HG02571 (cell line): Measurements from ENCODE around the gene ANKRD55.
"Not testable (repeated sequence)": the region's sequence is repeated elsewhere in the genome, so short reads cannot be mapped to it uniquely, and the experiment has no call there.

ENCODE experiments used
- ATAC-seq: cut with Tn5 transposase; IDR thresholded peaks from one replicate; pipeline ENCODE4 v1.9.1; 2021; ENCODE audit warnings: mild to moderate bottlenecking, moderate library complexity; ENCODE audit not compliant: unreplicated experiment

ANKRD55 gene

DNA sequence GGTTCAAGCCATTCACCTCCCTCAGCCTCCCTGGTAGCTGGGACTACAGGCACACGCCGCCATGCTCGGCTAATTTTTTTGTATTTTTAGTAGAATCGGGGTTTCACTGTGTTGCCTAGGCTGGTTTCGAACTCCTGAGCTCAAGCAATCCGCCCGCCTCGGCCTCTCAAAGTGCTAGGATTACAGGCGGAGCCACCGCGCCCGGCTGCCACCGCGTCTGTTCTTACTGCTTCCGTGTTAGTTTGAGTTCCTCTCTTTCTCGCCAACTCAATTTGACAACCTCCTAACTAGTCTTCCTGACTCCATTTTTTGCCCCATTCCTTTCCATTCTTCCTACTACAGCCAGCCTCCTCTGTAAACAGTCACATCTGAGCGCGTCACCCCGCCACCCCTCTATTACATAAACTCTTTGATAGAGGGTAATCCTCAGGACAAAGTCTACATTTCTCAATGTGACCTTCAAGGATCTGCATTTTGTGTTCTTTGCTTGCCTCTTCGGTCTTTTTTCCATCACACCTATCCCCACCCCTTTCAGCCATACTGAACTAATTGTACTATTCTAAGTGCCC lies 149.8 kb downstream of the ANKRD55 start:
- no peak for ATAC-seq

DNA sequence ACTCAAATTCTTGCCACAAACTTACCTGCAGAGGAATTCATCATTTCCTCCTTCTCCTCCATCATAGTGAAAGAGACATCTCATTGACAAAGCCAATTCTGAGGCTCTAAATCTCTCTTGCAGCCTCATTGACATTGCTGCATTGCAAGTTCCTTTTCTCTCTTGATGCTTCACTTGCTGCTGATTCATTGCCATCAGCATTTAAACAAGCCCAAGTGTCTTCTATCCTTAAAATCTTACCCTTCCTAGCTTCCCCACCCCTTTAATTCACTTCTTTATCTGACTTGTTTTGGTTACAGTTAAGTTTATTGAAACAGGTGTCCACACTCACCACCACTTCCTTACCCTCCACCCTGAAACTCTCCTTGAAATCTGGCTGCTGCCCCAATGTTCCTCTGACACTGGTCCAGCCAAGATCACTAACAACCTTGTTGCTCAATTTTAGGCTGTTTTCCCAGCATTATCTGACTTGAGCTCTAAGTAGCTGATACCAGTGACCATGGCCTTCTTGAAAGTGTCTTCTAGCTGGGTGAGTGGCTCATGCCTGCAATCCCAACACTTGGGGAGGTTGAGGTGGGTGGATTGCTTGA lies 152.0 kb downstream of the ANKRD55 start:
- ATAC-seq, result peak; percentile 26

DNA sequence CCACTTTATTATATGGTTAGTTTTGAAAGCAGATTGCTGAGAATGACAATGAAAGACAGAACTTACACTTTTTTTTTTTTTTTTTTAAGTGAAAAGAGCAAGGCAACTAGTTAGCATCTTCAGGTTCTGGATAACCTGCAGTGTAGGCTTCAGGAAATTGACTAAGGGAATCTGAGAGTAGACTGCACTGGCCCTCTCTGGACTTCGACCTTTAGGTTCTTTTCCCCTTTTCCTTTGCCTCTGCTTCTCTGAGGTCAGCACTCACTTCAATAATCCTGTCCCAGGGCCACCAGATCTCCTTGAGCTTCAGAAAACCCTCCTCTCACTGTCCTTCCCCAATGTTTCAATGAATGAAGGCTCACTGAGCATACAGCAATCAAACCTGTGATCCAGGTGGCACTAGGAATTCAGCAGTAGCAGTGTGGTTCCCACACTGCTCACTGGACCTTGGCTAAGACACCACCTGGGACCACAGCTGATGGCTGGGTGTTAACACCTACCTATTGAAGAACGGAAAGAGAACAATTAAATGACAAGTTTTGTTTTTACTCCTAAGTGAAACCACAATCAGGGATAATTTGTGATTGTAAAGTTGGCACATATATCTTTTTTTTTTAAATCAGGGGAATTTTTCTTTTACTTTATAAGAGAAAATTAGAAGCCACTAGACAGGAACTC lies 152.6 kb downstream of the ANKRD55 start:
- peak; percentile 50 for ATAC-seq

DNA sequence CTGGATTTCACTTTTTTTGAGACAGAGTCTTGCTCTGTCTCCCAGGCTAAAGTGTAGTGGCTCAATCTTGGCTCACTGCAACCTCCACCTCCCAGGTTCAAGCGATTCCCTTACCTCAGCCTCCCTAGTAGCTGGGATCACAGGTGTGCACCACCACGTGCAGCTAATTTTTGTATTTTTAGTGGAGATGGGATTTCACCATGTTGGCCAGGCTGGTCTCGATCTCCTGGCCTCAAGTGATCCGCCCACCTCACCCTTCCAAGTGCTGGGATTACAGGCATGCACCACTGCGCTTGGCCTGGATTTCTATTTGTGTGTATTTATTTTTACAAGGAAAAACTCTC lies 154.0 kb downstream of the ANKRD55 start:
- ATAC-seq, result not testable (repeated sequence)

DNA sequence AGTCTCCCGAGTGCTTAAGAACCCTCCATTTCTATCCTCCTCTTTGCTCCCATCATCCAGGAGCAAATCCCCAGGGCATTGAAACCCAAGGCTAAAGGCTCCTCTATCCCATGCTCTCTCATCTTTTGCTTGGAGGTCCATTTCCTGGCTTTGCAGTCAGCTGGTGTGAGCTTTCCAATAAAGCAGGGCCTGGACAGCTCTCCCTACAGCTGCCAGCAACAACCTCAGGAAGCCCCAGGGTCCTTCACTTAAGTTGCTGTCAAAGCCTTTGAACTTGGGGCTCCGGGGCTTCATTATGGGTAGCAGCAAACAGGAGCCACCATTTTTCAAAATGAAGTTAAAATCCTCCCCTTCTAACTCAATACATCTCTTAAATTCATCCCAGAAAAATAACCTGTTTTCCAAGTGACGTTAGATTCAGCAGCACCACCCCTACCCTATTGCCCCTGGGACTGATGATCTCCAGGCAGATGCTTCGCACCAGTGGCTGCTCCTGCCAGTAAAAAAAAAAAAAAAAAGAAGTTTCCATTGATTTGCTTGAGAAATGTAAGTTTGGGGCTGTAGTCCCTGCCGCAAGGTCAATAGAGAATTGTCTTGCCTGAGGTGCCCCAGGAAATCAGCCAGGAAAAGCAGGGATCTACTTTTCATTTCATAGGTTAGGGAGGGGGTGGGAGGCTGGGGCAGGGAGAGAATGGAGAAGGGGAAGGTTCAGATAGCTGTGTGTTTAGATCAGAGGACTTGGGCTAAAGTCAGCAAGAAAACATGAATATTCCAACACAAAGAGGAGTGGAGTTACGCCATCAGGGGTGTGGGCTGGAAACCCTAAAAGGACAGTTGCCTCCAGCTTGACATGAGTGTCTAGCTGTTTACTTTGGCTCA lies 154.6 kb downstream of the ANKRD55 start:
- no peak for ATAC-seq

DNA sequence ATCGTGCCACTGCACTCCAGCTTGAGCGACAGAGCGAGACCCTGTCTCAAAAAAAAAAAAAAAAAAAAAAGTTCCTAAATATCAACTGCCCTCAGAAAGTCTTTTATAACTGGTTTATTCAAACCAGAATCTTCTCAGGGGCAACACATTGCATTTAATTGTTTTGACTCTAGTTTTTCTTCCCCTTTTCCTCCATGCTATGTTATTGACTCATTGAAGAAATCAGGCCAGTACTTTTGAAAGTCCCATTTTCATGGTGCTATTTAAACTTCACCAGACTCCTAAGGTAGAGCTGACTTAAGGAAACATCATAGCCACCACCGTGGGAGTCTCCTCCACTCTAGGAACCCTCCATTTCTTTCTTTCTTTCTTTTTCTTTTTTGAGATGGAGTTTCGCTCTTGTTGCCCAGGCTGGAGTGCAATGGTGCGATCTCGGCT lies 155.3 kb downstream of the ANKRD55 start:
- no peak for ATAC-seq

DNA sequence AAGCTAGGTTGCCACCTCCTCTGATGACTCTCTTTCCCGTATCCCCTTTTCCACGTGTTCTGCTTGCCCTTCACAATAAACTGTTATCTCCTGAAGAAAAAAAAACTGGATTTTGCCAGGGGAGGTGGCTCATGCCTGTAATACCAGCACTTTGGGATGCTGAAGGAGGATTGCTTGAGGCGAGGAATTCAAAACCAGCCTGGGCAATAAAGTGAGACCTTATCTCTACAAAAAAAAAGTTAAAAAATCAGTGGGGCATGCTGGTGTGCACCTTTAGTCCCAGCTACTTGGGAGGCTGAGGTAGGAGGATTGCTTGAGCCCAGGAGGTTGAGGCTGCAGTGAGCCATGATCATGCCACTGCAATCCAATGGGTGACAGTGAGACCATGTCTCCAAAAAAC lies 156.6 kb downstream of the ANKRD55 start:
- no peak for ATAC-seq

DNA sequence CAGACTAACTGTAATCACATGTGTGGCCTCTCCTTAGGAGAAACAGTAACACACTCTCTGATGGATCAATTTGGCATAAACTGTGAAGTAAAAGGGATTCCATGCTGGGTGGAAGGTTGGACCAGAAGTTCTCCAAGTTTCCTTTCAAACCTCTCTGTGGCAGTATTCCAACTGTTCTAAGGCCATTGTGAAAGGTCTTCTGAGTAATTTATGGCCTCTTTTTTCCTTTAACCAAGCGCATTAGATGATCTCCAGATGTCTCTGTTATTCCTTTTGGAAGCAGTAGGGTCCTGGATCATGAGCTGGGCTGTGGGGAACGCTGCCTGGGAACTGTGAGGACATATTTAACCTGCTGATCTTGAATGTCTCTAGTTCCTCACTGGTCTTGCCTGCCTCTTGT lies 157.8 kb downstream of the ANKRD55 start:
- no peak for ATAC-seq

DNA sequence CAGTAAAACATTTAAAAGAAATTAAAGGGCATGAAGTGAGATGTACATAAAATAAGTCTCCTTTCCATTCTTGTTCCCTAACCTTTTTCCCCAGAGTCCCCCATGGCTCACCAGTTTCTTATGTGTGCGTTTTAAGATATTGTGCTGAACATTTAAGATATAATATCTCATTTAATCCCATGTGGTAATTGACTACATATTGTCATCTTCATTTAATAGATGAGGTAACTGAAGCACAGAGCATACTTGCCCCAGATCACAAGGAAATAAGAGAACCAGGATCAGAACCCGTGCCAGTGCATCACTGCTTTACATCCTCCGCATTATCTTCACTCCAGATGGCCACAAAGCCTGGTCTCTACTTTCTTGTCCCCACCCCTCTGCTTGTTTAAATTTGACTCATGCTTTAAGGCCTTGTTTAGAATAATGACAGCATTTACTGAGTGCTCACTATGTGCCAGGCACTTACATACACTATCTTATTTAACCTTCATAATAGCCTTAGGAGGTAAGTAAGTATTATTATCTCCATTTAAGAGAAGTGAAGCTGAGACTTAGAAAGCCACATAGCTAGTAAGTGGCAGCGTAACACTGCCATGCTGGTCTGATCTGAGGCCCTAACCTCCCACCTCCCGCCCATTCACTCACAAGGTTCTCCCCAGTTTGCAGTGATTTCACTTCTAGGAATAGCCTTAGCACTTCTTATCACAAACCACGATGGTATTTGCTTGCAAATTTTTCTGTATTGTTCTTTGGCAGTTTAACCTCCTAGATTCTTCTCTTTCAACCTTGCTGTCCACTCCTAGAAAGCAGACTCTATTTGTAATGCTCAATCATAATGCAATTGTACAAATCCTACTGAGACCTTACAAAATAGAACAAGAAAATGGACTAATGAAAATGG lies 160.0 kb downstream of the ANKRD55 start:
- ATAC-seq, result no peak

DNA sequence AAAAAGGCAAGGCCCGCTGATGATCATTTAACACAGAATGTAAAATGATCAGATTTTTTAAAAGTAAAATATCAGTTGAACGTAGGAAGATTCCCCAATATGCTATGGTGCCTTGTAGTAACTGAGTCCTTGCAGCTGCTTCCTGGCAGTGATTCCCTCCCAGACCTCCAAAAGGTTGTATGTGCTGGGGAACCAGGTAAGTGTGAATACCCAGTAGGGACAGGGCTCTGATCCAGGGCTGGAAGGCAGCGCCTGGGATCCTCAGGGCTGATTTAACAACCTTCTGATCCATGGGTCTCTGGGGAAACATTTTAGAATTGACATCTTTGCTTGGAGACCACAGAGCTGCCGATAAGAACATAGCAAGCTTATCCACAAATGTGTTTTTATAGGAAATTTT lies 161.7 kb downstream of the ANKRD55 start:
- no peak for ATAC-seq

DNA sequence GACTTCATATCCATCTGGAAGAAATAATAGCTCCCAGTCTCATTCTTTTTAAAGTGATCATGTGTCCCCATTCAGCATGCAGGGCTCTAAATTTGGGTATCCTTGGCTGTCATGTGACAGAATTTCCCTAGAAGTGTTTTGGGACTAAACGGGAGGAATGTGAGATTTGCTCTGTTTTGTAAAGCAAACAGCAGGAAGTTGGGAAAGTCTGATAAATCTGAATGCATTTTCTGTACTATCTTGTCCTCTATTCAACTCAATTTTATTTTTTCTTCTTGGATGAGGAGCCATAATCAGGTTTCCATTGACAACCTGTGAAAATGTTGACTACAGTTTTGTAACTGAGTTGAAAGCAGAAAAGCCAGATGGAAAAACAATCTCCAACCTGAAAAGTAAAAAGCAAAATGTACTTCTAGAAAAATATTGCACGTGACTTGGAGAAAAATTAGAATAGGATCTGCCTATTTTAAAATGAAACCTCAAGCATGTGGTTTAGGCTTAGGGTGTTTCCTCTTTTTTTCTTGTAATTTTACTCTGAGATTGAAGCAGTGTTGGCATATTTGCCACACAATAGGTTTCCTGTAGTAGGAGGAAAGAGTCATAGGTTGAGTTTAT lies 162.2 kb downstream of the ANKRD55 start:
- ATAC-seq, result no peak

DNA sequence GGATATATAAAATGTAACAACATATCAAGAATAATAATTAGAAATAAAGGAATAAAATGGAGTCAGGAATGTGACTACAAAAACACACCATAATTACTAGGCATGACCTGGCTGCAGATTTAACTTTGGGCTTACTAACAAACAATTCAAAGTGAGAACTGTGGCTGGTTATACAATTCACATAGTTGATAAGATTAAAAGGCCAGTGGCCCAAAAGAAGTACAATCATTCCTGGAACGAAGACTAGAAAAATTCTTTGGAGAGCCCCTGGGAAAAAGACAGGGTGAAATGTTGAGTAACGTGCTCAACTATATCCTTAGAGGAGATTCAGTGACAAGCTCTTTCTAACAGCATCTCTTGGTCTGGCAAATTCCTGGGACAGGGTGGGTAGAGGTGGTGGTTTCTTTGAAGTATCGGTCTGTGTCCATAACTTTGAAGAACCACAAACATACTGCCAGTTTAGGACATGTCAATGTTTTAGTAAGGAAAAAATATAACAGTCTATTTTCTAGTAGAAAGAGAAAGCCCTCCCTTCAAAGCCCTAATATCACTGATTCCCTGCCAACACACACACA lies 163.4 kb downstream of the ANKRD55 start:
- ATAC-seq, result no peak

DNA sequence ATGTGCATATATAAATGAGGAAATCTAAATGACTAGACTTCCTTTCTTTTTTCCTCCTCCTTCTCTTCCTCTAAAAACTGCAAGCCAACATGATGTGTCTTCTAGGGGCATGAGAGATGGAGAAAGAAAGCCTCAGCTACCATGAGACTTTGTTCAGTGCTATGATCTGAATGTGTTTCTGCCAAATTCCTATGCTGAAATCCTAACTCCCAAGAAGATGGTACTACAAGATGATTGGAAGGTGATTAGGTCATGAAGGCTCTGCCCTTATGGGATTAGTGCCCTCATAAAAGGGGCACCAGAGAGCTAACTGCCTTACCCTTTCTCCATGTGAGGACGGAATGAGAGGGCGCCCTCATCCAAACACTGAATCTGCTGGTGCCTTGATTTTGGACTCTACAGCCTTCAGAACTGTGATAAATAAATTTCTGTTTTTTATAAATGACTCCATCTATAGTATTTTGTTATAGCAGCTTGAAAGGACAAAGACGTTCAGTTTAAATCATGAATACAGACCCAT lies 166.1 kb downstream of the ANKRD55 start:
- ATAC-seq, result no peak

DNA sequence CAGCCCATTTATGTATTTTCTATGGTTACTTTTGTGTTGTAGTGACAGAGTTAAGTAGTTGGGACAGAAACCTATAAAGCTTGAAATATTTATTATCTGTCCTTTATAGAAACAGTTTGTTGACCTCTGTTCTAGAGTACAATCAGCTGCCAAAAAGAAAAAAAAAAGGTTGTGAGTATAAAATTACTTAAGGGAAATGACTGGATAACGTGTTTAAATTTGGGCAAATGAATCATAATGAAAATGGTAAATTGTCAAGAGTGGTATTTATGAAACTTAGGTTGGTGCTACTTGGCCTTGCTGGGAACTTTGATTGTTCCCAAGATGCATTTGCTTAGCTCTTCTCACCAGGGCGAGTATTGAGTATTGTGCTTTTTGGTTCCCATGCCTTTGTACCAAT lies 168.1 kb downstream of the ANKRD55 start:
- ATAC-seq, result no peak

DNA sequence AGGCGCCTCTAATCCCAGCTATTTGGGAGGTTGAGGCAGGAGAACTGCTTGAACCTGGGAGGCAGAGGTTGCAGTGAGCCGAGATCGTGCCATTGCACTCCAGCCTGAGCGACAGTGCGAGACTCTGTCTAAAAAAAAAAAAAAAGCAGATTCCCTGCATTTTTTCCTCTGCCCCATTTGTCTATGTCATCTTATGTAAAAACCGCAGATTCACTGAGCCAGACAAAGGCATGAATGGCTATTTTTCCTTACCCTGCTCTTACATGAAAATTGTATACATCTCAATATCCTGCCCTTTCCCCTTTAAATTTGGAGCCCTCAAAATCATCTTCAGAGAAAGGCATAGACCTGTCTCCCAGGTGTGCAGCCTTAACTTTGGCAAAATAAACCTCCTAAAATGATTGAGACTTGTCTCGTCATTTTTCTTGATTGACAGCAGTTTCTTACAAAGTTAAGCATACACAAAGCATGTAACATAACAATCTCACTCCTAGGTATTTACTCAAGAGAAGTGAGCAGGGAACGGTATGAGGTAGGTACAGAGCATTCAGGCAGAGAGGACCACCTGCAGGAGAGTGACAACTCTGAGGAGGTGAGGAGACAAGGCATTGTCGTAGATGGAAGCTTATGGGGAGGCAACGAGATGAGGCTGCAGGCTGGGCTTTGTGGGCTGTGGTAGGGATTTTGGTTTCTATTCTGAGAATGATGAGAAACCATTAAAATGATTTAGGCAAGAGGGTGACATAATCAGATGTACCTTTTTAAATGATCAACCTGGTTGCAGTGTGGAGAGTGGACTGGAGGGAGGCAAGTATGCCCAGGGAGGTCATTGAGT lies 172.6 kb downstream of the ANKRD55 start:
- ATAC-seq, result no peak

DNA sequence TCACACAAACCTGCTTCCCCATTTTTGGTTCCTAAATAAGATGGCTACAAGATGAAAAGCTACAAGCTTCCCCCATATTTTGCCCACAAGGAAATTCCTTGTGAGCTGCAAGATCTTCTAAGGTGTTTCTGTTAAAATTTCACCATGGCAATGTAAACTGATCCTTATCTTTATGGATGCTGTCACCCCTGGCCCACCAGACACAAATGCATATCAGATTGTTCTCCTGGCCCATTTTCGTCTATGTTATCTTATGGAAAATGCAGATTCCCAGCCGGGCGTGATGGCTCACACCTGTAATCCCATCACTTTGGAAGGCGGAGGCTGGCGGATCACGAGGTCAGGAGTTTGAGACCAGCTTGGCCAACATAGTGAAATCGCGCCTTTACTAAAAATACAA lies 173.3 kb downstream of the ANKRD55 start:
- no peak for ATAC-seq

DNA sequence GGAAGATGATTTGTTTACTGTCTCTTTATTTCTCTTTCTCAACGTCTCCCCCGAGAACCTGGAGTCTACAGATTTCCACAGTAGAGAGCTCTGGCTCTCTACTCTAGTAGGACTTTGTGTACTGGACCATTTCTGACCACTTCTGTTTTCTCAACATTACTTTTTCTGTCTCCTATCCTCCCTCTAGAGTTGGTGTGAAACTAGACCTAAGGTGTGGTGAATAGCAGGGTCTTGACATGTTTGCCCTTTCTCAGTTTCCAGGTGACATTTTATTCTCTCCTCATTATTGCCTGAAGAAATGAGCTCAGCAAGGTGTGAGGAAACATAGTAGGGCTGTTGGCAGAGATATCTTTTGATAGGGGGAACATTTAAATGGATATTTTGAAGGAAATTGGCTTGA lies 176.3 kb downstream of the ANKRD55 start:
- ATAC-seq, result peak; percentile 64

DNA sequence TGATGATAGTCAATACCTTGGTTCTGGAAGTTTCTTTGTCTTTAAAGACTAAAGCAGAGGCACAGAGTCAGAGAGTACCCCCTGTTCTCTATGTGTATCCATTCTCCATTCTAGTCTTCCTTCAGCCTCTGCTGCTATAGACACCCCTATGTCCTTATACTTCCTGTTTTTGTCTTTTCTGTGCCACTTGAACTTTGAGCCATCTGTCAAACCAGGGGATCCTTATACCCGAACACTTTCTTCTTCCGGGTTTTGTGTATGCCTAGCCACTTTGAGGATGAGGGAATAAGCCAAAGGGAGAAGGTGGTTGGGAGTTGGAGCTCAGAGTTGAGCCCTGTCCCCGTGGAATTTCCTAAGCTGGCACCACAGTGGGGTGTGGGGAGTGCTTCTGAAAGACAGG lies 177.3 kb downstream of the ANKRD55 start:
- no peak for ATAC-seq

DNA sequence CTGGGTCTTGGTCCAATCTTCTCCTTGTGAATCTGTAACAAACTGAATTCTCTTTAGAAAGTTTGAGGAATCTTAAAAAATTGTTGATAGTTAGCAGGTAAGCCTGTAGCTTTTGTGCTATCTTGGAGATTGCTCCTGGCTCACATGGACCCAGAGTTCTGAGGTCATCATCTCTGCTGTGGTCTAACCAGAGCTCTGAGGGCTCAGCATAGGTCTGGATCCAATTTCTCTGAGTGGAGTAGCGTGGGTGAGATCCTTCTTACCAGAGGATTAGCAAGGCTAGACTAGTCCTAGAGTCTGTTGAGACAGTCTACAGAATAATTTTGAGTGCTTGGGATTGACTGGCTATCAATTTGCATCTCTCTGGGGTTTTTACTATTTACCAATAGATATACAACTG lies 177.8 kb downstream of the ANKRD55 start:
- ATAC-seq, result no peak
